IPS DF 6.9 (cell line): ENCODE measurements around the gene MTA1.

Source experiments
- DNase-seq: peaks from one replicate; pipeline ENCODE4 v3.0.0-alpha.2; 2013; ENCODE audit warnings: low read depth, low spot score
- H3K27ac ChIP-seq: one replicate; pipeline ENCODE4 v1.5.1; 2013; ENCODE audit warnings: low read length, control low read depth
- H3K27me3 ChIP-seq: 2 replicates; pipeline ENCODE4 v1.6.1; 2013; ENCODE audit warnings: mild to moderate bottlenecking, low read length; ENCODE audit not compliant: control insufficient read depth, insufficient read depth
- H3K36me3 ChIP-seq: 2 replicates; pipeline ENCODE4 v1.6.1; 2013; ENCODE audit warnings: low read length; ENCODE audit not compliant: control insufficient read depth, insufficient read depth
- H3K4me1 ChIP-seq: 2 replicates; pipeline ENCODE4 v1.6.1; 2013; ENCODE audit warnings: low read length; ENCODE audit not compliant: control insufficient read depth, insufficient read depth
- H3K4me3 ChIP-seq: 2 replicates; pipeline ENCODE4 v1.5.1; 2013; ENCODE audit warnings: mild to moderate bottlenecking, low read length
- H3K9me3 ChIP-seq: 2 replicates; pipeline ENCODE4 v1.6.1; 2013; ENCODE audit warnings: low read length, inconsistent platforms; ENCODE audit not compliant: control insufficient read depth, insufficient read depth
- WGBS: extraction: QIAGEN DNeasy Blood & Tissue Kit; methylation state at CpG from one replicate; pipeline ENCODE4 v1.1.7; 2013; ENCODE audit warnings: mixed read lengths, missing lambda C conversion rate; ENCODE audit not compliant: insufficient read length, insufficient coverage; 5-methylcytosine and 5-hydroxymethylcytosine counted together

The MTA1 gene

GRCh38 chr14:105426416-105427130 is 6.9 kb downstream of the MTA1 start:
- Histone ChIP-seq H3K36me3 (peaks cover 4% of the 10 kb centered on the region), H3K4me3 (no peak overlapping the region), H3K4me1 (peaks cover 3% of the 10 kb centered on the region; the same call in 1 of the 2 replicates), H3K27me3 (no peaks in the 10 kb centered on the region), H3K27ac (no peak overlapping the region), H3K9me3 (no peaks in the 10 kb centered on the region)
- DNase-seq = no peak
- no CpG with 5 or more reads among the region's 21 CpGs for WGBS

- no CpG with 5 or more reads among the region's 10 CpGs for WGBS
- Histone ChIP-seq H3K4me3 (no peak overlapping the region), H3K4me1 (no peaks in the 10 kb centered on the region; the same call in 1 of the 2 replicates), H3K36me3 (peaks cover 4% of the 10 kb centered on the region; the same call in 1 of the 2 replicates), H3K27me3 (no peaks in the 10 kb centered on the region), H3K9me3 (no peaks in the 10 kb centered on the region), H3K27ac (no peak overlapping the region)
- no peak for DNase-seq
Observed at GRCh38 chr14:105427412-105427811, 7.8 kb downstream of the MTA1 start.

DNA sequence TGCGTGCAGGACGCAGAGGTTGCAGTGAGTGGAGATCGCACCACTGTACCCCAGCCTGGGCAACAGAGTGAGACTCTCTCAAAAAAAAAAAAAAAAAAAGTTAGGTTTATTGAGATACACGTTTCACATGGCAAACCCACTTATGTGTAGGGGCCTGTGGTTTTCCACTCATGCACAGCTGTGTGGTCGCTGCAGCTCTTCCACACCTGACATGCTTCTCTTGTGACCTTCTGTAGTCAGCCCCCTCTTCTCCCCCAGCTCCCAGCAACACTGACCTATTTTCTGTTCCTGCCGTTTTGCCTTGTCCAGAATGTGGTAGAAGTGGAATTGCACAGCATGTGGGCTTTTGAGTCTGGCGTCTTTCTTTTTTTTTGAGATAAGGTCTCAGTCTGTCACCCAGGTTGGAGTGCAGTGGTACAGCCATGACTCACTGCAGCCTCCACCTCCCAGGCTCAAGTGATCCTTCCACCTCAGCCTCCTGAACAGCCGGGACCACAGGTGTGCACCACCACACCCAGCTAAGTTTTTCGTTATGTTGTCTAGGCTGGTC is 8.4 kb downstream of the MTA1 start:
- H3K36me3 ChIP-seq = peaks cover 4% of the 10 kb centered on the region; the same call in 1 of the 2 replicates
- no CpG with 5 or more reads among the region's 9 CpGs for WGBS
- no peak overlapping the region for H3K4me3 ChIP-seq
- H3K9me3 ChIP-seq = no peaks in the 10 kb centered on the region
- no peaks in the 10 kb centered on the region for H3K27me3 ChIP-seq
- no peak for DNase-seq
- H3K27ac ChIP-seq = no peak overlapping the region
- no peaks in the 10 kb centered on the region; the same call in 1 of the 2 replicates for H3K4me1 ChIP-seq

DNA sequence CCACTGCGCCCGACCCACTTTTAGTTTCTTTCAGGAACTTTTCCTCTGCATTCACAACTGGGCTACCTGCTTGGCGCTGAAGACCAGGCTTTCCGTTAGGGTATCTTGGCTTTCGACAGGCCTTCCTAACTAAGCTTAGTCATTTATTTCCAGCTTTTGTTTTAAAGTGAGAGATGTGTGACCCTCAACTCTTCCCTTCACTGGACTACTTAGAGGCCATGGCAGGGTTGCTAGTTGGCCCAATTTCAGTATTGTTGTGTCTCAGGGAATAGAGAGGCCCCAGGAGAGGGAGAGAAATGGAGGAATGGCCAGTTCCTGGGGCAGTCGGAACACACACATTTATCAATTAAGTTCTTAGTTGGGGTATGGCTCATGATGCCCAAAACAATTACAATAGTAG is 10.4 kb downstream of the MTA1 start:
- H3K27ac ChIP-seq = no peak overlapping the region
- no CpG with 5 or more reads among the region's 6 CpGs for WGBS

GRCh38 chr14:105430565-105430964 is 10.9 kb downstream of the MTA1 start:
- Histone ChIP-seq H3K27ac (no peak overlapping the region), H3K36me3 (peaks cover 4% of the 10 kb centered on the region; the same call in 1 of the 2 replicates), H3K9me3 (no peaks in the 10 kb centered on the region), H3K27me3 (no peaks in the 10 kb centered on the region), H3K4me1 (peaks cover 3% of the 10 kb centered on the region), H3K4me3 (no peak overlapping the region)
- WGBS = no CpG with 5 or more reads among the region's 9 CpGs
- DNase-seq = no peak

More for the DNA sequence above, 10.4 kb downstream of the MTA1 start:
- no peak overlapping the region for H3K4me3 ChIP-seq
- peaks cover 4% of the 10 kb centered on the region; the same call in 1 of the 2 replicates for H3K36me3 ChIP-seq
- peaks cover 3% of the 10 kb centered on the region for H3K4me1 ChIP-seq
- DNase-seq = no peak
- H3K9me3 ChIP-seq = no peaks in the 10 kb centered on the region
- H3K27me3 ChIP-seq = no peaks in the 10 kb centered on the region

DNA sequence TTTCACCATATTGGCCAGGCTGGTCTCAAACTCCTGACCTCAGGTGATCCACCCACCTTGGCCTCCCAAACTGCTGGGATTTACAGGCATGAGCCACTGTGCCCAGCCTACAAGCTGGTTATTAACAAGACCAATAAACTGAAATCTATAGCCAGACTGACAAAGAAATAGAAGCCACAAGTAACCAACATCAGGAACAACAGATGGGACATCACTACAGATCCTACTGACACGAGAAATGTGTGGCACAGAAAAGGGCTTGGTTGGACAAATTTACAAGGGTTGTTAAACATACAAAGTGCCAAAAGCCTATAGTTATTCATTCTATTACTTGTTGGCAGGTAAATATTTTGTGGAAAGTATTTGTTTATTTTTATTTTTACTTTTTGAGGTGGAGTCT is 11.6 kb downstream of the MTA1 start:
- H3K4me3 ChIP-seq = no peak overlapping the region
- peaks cover 4% of the 10 kb centered on the region; the same call in 1 of the 2 replicates for H3K36me3 ChIP-seq
- no peaks in the 10 kb centered on the region for H3K27me3 ChIP-seq
- no CpG with 5 or more reads among the region's 1 CpG for WGBS
- H3K27ac ChIP-seq = no peak overlapping the region
- no peaks in the 10 kb centered on the region for H3K9me3 ChIP-seq
- H3K4me1 ChIP-seq = peaks cover 3% of the 10 kb centered on the region
- DNase-seq = no peak

DNA sequence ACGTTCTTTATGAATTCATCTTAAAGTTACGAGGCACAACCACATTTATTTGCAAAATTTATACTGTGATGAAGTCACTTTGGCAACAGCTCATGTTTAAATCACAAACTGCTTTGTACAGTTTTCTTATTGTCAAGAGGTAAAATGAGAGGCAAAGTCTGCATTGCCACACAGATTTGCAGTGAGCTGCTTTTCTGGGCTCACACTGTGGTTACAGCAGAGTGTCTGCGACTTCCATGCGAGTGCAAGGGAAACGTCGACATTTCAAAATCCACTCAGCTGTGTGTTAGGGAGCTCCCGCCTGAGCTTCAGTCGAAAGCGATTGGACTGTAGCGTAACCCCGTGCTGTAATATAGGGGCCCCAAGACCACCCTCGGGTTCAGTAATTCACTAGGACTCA is 13.0 kb downstream of the MTA1 start:
- Histone ChIP-seq H3K4me3 (no peak overlapping the region), H3K9me3 (no peaks in the 10 kb centered on the region), H3K36me3 (no peaks in the 10 kb centered on the region; the same call in 1 of the 2 replicates), H3K27me3 (no peaks in the 10 kb centered on the region), H3K4me1 (peaks cover 3% of the 10 kb centered on the region), H3K27ac (no peak overlapping the region)
- no CpG with 5 or more reads among the region's 12 CpGs for WGBS
- DNase-seq = no peak

DNA sequence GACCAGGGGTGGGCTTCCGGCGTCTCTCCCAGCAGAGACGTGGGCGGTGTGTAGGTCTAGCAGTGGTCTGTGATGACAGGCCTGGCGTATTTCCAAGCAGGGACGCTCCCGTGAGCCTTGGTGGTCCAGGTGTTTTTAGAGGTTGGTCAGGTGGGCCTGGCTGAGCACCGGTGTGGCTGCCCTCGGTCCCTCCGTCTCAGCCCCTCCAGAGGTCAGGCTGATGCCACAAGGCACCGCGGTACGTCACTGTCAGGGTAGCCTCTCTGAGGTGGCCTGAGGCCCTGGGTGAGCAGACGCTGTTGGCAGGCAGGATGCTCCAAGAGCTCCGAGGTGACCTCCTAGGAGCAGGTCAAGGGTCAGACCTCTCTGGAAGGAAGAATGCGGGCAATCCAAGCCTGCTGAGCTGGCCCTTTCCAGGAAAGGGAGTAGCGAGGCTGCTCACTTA is 13.6 kb downstream of the MTA1 start:
- DNase-seq = no peak
- Histone ChIP-seq H3K4me1 (peaks cover 3% of the 10 kb centered on the region), H3K27ac (no peak overlapping the region), H3K9me3 (no peaks in the 10 kb centered on the region), H3K4me3 (no peak overlapping the region), H3K36me3 (peaks cover 3% of the 10 kb centered on the region; the same call in 1 of the 2 replicates), H3K27me3 (no peaks in the 10 kb centered on the region)
- no CpG with 5 or more reads among the region's 17 CpGs for WGBS

GRCh38 chr14:105436402-105436801 is 16.8 kb downstream of the MTA1 start:
- WGBS = no CpG with 5 or more reads among the region's 12 CpGs
- peaks cover 12% of the 10 kb centered on the region; the same call in 1 of the 2 replicates for H3K36me3 ChIP-seq

DNA sequence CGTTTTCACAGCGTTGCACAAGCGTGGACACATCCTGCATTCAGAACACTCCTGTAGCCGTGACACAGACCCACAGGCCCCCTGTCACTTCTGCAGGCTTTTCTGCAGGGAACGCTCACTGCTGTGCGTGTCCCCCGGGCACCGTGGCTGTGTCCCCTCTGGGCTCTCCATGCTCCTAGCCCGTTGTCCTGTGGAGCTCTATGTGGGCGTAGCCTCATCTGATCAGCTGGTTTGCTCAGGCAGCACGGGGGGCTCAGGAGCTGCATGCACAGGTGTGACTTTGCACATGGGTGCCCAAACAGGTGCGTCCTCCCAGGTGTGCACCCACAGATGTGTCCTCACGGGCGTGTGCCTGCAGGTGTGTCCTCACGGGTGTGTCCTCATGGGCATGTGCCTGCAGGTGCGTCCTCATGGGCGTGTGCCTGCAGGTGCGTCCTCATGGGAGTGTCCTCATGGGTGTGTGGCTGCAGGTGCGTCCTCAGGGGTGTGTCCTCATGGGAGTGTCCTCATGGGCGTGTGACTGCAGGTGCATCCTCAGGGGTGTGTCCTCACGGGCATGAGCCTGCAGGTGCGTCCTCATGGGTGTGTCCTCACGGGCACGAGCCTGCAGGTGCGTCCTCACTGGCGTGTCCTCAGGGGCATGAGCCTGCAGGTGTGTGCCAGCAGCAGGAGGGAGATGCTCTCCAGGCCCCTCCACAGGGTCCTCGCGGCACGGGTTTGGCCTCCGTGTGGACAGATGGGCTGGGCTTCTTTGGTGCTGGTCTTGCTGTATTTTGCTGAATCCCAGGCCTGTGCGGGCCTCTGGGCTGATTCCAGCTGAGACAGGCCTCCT is 17.5 kb downstream of the MTA1 start:
- no peaks in the 10 kb centered on the region for H3K9me3 ChIP-seq
- H3K27me3 ChIP-seq = no peaks in the 10 kb centered on the region

More at GRCh38 chr14:105436402-105436801, 16.8 kb downstream of the MTA1 start:
- no peaks in the 10 kb centered on the region for H3K9me3 ChIP-seq
- H3K4me1 ChIP-seq = peaks cover 3% of the 10 kb centered on the region
- H3K4me3 ChIP-seq = no peak overlapping the region
- no peaks in the 10 kb centered on the region for H3K27me3 ChIP-seq
- H3K27ac ChIP-seq = no peak overlapping the region
- DNase-seq = no peak

More for the DNA sequence above, 17.5 kb downstream of the MTA1 start:
- no peak for DNase-seq
- no CpG with 5 or more reads among the region's 31 CpGs for WGBS
- no peak overlapping the region for H3K4me3 ChIP-seq
- H3K4me1 ChIP-seq = peaks cover 3% of the 10 kb centered on the region
- no peak overlapping the region for H3K27ac ChIP-seq
- peaks cover 12% of the 10 kb centered on the region; the same call in 1 of the 2 replicates for H3K36me3 ChIP-seq
